ENCODE results near the gene PHKB.

- TF ChIP-seq, protein P1, sequence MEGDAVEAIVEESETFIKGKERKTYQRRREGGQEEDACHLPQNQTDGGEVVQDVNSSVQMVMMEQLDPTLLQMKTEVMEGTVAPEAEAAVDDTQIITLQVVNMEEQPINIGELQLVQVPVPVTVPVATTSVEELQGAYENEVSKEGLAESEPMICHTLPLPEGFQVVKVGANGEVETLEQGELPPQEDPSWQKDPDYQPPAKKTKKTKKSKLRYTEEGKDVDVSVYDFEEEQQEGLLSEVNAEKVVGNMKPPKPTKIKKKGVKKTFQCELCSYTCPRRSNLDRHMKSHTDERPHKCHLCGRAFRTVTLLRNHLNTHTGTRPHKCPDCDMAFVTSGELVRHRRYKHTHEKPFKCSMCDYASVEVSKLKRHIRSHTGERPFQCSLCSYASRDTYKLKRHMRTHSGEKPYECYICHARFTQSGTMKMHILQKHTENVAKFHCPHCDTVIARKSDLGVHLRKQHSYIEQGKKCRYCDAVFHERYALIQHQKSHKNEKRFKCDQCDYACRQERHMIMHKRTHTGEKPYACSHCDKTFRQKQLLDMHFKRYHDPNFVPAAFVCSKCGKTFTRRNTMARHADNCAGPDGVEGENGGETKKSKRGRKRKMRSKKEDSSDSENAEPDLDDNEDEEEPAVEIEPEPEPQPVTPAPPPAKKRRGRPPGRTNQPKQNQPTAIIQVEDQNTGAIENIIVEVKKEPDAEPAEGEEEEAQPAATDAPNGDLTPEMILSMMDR (IDR thresholded peaks at IDR 0.05; ENCODE audit: low read depth, low read length, poor library complexity, severe bottlenecking), result no peak
- no peak for TF ChIP-seq EZH2phosphoT487 (IDR thresholded peaks at IDR 0.05; ENCODE audit: borderline replicate concordance, low read length)
These were observed 101.2 kb downstream of the PHKB start for GRCh38 chr16:47562366-47562765.

Data from DOHH2 (cell line).